Stimulated activated CD4-positive, alpha-beta T cell treated with anti-CD3 and anti-CD28 coated beads, Interleukin-1b, Interleukin-23, amount 100 ng/mL, for 48 hours (primary cell): Measurements from ENCODE around the gene NAT8L.

Experiments
- DNase-seq: peaks from one replicate; pipeline ENCODE4 v3.0.0-alpha.2; 2020

The NAT8L gene

DNA sequence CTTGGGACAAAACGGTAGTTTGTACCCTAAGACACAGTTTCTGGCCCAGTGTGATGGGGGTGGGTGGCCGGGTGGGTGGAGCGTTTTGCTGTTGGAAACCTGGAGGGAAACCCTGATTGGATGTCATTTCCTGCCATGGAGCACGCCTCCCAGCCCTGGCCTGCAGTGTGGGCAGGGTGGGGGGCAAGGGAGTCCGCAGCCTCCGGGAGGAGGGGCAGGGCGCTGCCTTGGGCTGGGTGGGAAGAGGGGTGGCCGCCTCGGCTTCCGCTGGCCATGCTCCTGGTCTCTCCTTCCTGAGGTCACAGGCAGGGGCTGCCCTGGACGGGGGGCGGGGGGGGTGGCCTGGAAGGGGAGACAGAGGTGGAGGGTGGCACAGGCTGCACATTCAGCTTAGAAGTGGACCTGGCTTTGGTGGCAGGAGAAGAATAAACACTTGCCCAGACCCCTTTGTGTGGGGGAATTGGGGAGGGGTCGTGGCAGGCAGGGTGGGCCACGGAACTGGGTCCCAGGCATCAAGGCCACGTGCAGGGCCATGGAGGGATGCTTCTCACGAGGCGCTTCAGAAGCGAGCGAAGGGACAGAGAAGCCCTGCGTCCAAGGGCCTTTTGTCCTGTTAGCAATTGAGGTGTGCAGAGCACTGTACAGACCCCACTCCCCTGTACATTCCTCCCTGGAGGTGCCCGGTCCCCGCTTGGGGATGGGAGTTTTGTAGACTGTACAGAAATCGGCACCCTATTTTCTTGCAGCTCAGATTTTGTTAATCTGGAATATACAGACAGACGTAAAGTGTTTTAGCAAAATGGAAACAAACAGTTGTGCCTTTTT is 6.2 kb downstream of the NAT8L start:
- DNase-seq: no peak

DNA sequence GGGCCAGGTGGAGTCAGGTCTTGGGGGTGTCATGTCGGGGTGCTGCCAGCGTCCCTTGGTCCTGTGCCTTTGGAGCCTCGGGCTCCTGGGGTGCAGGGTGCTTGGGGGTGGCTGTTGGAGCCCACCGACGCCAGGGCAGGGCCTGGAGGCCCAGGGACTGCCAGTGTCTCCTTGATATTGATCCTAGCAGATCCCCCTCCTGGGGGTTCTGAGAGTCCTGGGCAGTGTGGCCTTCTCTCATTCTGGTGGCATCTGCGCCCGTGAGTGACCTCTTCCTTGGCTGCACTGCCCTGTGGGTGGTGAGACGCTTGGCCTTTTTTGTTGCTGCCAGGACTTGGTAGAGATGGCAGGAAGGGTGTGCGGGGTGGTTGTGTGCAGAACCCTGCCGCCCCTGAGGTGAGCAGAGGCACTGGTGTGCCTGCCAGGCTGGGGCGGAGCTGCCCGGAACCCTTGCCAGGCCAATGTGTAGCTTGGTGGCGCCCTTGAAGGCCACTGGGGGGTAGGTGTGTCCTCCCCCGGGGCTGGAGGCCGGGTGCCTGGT is 7.0 kb downstream of the NAT8L start:
- no peak for DNase-seq

DNA sequence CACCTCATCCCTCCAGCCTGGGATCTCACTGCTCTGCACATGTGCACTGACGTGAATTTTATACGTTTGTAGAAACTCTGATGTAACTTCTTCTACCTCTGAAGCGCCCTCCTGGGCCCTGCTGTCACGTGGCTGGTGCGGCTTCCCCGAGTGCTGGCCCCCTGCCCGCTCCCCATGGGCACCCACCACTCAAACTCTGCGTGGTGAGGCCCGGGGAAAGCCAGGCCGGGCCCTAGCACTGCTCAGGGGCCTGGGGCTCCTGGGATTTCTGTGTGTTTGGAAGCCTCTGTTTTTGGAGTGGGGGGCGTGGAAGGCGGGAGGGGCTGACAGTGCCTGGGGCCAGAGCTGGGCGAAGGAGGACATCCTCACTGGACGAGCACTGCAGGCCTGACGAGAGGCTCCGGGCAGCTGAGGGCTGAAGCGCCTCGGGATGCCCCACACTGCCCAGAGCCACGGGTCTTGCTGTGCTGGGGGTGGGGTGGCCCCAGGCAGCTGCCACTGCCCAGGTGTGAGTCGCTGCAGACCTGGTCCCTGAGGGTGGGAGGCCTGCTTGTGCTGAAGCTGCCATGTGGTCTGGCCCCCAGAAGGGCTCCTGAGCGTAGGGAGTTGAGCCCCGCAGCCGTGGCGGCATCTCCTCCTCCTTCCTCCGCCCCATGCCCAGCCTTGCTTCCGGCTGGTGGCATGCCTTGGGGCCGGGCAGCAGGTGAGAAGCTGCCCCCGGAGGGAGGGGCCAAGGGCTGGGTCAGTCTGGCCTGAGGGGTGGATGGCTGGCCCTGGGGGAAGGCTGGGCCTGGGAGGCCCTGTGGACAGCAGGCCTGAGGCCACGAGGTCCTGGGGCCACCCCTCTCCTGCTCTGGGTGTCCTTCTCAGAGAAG is 7.7 kb downstream of the NAT8L start:
- no peak for DNase-seq

DNA sequence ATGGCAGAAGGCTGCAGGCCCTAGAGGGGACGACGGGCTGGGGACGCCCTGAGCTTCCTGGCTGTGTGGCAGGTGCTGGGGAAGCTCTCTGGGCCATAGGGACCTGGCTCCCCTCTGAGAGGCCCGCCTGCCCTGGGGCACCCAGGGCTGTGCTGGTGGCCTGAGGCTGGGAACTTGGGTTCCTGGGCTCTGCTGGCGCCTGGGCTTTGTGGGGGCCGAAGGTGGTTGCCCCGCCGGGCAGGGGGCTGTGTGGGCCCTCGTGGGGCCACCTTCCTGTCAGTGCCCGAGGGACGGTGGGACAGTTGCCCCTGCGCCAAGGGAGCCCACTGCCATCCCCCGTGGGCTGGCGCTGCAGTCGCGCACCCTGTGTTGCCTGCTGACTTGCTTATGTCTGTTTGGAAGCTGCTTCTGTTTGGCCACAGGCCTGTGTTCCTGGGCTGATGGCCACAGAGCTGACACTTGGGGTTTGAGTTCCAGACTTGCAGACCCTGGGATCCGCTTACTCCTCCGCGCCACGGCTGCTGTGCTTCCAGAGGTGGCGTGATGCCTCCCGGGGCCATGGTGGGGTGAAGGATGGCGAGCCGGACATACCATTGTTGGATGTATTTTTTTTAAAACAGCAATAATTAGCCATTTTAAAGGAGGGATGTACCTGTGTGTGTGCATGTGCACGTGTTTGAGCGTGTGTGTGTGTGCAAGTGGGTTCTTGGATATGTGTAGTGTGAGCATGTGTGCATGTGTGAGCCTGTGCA is 8.5 kb downstream of the NAT8L start:
- DNase-seq: no peak

DNA sequence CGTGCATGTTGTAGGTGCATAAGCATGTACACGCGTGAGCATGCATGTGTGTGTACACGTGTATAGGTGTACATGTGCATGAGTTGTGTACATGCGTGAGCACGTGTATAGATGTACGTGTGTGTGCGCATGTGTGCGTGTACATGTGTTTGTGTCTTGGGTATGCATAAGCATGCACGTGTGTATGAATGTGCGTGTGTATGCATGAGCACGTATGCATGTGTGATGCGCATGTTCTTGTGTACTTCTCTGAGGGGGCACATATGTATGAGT is 9.0 kb downstream of the NAT8L start:
- no peak for DNase-seq

DNA sequence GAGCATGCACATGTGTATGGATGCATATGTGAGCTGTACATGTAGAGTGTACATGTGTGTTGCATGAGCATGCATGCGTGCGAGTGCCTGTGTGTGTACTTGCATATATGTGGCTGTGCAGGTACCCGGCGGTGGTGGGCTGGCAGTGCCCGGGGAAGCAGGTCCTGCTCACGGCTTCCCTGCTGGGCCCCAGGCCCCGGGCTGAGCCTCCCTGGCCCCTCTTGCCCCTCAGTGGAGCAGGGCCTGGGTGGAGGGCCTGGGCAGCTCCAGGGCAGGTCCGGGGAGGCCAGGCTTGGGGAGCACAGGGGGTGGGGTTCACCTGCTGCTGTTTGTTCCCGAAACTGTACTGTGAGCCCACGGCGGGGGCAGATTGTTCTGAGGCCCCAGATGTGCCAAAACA is 9.4 kb downstream of the NAT8L start:
- no peak for DNase-seq

DNA sequence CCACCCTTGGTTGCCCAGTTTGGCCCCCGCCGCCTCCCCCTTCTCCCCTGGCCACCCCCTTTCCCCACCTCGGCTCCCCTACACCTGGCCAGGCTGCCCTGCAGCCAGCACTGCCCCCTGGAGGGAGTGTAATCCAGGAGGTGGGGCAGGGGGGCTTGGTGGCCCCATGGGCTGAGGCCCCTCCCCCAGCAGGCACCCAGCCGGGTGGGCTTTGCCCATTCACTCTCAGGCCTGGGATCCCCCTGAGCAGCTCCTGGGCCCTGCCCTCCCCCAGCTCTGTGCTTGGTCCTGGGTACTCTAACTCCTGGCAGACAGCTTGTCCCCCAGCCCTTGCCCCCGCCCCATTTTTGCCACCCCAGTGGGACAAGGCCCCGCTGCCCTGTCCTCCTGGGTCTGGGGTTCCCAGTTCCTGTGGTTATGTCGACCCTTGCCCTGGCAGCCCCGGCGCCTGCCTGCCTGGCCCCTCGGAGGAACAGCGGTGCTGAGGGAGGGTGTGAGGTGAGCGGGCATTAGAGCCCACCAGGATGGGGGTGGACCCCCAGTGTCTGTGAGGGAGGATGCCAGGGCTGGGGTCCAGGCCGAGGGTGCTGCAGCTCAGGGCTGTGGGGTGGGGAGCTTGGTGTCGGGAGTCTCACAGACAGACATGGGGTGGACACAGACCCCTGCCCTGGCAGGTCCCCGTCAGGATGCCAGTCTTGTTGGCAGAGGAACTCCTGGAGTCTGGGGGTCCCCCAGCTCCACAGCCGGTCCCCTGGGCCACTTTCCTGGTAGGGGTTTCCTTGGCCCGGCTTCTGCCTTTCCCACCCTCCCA is 10.2 kb downstream of the NAT8L start:
- no peak for DNase-seq

DNA sequence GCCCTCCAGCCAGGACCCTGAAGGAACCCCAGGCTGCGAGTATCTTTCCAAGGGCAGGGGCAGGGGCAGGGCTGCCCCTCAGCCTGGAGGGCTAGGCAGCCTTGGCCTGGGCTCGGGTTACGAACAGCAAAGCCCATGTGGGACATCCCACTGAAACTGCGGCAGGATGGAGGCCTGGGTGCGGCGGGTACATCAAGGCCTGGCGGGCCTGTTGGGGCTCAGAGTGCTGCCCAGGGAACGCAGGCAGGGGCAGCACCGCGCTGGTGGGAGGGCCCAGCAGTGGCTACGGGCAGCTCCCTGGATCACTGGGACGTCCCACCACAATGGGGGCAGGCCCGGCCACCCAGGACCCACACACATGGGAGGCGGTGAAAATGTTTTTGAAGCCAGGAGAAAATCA is 10.9 kb downstream of the NAT8L start:
- DNase-seq: no peak

DNA sequence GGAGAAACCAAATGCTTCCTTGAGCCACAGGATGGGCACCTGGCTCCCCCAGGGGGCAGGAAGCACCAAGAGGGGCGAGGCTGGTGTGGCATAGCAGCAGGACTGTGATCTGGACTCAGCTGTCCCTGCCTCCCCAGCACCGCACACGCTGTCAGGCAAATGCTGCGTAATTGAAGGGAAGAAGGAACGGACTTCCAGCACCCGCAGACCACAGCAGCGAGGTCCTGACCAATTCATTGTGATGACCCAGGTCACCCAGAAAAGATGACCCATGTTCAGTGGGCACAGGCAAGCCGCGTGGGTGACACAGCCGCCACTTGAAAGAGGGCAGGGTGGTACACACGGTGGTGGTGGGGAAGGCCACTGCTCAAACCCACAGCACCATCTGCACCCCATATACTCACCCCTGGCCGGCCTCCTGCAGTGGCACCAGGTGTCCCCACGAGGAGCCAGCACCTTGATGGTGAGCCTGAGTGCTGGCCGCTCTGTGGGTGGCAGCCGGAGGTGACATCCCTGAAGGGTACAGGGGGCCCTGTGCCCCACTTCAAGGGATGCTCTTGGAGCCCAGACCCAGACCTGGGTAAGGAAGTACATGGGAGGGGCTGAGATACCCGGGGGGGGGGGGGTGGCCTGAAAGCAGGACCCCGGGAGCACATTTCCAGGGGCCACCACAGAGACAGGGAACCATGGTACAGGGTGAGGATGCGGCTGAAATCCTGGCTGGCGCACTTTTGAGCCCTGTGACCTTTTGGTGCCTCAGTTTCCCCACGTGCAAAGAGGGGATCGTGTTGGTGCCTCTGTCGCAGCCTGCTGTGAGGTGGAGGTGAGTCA is 11.5 kb downstream of the NAT8L start:
- DNase-seq: no peak

DNA sequence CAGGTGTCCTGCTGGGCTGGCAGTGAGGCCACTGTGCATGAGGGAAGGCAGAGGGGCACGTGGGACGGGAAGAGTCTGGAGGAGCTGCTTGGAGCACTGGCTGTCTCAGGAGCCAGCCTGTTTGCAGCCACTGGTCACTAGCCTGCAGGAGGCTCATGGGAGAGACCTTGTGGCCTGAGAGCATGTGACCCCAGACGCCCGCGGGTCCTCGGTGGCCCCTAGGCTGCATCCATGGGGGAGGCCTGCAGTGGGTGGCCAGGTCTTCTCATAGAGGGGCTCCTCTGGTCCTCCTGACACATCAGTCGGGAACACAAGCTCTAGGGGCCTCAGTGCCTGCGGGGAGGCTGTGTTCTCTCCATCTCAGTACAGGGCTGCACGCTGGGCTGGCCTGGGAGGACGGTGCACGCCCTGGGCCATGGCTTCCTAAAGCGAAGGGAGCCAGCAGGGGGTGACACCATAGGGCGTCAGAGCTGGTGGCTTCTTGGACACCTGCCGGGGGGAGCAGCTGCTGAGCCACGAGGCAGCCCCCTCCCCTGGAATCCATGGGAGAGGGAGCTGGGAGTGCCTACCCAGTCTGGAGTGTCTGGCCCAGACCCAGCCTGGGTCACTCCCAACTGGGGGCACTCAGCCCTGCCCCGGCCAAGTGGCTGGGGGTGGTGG is 12.3 kb downstream of the NAT8L start:
- no peak for DNase-seq

DNA sequence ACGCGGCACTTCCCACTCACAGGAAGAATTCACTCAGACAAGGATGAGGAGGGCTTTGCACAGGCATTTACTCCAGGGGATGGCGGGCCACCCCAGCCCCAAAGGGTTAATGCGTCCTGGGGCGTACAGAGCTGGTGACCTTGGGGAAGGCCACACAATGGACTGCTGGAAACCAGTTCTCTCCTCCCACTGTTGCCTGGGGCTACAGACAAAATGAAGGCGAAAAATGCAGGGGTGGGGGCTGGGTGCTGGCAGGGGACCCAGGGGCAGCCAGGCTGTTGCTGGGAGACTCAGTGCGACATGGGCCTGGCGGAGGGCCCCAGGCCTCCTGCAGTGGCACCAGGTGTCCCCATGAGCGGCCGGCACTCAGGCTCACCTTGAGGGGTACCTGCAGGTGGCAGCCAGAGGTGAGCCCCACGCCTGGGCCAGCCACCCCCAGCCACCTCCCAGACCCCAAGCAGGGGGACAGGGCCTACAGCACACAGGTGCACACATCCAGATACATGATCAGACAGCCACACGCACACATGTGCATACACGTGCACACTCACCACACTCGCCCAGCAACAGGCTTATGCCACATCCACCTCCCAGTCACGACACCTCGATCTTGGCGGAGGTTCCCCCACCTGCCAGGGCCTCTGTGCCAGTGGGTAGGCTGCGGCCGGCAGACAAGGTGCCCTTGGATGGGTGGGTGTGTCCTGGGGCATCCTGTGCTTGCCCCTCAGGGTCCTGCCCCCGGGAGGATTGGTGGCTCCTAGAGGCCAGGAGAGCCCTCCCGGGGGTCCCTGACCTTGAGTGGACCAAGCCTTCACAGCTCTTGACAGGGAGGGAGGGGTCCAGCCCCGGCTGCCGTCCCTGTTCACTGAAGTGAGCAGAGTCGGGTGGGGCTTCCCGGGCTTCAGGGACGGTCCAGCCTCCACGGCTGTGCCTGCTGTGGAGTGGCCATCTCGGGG is 13.1 kb downstream of the NAT8L start:
- DNase-seq: no peak

DNA sequence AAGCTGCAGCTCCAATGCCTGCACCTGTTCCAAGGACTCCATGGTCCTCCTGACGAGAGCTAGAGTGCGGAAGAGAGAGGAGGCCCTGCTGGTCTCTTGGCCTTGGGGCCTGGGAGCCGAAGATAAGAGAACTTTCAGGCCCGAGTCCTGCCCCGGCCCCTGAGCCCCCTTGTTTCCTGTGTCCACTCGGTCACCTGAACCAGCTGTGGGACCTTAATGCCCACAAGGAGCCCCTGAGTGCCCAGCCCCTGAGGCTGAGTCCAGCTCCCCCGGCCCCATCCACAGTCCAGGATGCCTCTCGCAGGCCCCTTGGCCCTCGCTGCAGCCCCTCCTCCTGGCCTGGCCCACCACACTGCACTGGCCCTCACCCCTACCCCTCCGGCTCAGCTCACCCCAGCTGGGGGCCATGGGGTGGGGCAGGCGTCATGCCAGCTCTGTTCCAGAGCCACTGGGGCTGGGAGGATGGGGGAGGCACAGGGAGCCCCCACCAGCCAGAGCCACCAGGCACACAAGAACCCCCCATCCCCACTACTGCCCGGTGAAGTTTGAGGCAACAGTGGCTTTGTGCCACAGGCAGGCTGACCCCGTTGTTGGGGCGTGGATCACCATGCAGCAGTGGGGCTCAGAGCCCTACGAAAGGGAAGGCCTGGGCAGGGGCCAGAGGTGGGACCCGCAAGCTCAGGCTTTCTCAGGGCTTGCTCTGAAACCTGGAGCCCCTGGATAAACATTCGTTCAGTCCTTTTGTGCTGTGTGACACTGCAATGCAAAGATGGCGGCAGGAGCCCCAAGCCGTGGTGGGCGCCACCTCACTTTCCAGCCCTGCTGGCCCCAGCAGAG is 14.1 kb downstream of the NAT8L start:
- DNase-seq: no peak

DNA sequence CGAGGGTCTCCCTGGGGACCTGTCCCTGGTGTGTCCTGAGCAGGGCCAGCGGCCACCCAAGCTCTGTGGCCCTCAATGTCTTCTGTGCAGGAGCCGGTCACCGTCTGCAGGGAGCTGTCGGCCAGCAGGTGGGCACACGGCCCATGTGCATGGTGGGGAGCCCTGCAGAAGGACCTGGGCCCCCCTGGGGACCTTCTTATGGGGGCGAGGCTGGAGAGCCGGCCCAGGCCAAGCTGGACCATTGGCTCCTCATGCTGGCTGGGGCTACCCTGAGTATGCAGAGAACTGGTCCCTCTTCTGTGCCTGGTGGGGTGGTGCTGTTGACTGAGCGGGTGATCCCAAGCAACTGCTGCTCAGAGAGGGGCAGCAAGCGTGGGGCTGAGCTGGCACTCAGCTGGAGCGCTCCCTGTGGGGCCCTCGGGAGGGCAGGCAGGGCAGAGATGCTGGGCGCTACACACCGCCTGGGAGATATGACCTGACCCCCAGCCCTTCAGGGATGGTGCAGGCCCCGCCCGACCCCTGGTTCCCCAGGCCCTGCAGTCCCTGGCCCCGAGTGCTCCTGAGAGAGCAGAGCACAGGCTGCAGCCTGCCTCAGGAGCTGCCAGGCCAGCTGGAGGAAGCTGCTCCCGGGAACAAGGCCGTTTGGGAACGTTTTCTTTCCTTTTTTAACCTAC is 14.8 kb downstream of the NAT8L start:
- DNase-seq: no peak

DNA sequence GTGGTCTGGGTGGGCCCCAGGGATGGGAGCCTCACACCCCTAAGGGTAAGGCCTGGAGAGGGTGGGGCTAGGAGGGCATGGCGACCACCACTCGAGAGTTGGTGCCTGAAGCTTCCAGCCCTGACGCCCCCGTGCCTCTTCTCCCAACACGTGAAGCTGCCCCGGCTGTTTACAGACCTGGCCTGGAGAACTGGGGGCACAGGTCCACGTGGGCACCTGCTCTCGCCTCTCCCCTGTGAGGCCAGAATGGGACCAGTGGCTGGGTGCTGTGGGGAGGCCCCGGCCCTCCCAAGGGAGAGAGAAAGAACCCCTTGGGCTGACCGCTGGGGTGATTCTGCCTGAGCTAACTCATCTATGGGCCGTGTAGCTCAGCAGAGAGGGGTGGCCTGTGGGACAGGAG is 15.5 kb downstream of the NAT8L start:
- no peak for DNase-seq

DNA sequence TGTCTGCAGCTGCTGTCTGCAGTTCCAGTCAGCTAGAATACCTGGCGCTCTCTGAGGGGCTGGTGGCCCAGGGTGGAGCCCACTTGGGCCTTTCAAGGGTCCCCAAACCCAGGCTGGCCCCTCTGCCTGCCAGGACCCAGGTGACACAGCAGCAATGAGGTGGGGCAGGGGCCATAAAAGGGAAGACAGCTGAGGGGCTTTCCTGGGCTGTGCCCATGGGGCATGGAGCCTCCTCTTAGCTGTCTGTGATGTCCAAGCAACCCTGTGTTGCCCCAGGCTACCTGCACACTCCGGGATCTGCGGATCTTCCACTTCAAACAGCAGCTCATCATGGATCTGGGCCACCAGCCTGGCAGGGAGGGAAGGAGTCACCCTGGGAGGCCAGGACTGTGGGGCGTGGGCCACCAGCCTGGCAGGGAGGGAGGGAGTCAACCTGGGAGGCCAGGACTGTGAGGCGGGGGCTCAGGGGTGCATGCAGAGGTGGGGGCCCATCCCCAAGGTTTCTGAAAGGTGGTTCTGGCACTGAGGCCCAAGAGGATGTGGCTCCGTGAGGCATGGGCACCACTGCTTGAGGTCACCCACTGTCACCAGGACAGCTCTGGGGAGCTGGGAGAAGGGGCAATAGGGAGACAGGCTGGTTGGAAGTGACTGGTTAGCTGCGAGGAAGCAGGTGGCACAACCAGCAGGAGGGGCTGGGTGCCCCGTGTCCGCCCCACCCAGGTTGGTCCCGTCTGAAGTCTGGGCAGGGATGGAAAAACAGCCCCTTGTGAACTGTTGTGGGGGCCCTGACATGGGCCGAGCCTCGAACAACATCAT is 16.3 kb downstream of the NAT8L start:
- no peak for DNase-seq

DNA sequence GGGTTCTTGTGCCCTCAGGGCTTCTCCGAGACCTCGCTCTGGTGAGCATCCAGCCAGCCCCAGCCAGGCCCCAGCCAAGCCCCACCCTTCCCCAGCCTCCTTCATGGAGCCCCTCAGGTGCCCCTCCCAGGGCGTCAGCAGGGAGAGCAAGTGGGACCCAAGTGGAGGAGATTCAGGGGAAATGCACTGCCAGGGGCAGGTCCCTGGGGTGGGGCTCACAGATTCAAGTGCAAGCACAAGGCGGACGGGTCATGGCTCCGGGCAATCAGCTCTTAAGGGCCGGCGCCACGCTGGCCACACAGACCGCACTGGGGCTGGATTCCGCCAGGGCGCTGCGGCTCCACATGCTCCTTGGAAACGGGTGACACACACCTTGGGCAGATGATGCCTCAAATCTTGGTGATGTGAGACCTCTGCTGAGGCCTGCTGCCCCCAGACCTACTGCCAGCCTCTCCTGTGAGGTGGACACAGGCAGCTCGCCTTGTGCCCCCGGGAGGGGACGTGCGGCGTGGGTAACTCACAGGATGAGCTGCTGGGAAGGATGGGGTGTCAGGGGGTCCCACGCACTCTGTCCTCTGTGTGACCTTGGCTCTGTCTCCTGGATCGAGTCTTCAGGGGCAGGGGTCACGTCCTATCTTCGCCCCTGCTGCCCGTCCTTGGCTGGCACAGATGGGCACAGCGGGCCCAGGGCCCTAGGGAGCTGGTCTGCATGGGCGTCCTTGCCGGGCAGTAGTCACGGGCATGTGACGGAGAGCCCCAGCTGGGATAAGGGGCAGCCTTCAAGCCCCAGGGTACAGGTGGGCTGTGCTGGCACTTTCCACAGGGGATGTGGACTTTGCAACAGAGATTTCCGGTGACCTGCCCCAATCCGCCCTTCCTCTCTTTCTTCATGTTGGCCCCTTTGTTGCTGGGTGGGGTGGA is 17.1 kb downstream of the NAT8L start:
- no peak for DNase-seq
